CD4-positive, alpha-beta T cell treated with Interleukin-17A for 4 hours (primary cell): ENCODE measurements around the gene JUND.
"Not testable (repeated sequence)": the region's sequence is repeated elsewhere in the genome, so short reads cannot be mapped to it uniquely, and the experiment has no call there.

Source experiments
- DNase-seq: peaks from one replicate; pipeline ENCODE4 v3.0.0-alpha.2; 2020; ENCODE audit warnings: mixed read lengths

The JUND gene

DNA sequence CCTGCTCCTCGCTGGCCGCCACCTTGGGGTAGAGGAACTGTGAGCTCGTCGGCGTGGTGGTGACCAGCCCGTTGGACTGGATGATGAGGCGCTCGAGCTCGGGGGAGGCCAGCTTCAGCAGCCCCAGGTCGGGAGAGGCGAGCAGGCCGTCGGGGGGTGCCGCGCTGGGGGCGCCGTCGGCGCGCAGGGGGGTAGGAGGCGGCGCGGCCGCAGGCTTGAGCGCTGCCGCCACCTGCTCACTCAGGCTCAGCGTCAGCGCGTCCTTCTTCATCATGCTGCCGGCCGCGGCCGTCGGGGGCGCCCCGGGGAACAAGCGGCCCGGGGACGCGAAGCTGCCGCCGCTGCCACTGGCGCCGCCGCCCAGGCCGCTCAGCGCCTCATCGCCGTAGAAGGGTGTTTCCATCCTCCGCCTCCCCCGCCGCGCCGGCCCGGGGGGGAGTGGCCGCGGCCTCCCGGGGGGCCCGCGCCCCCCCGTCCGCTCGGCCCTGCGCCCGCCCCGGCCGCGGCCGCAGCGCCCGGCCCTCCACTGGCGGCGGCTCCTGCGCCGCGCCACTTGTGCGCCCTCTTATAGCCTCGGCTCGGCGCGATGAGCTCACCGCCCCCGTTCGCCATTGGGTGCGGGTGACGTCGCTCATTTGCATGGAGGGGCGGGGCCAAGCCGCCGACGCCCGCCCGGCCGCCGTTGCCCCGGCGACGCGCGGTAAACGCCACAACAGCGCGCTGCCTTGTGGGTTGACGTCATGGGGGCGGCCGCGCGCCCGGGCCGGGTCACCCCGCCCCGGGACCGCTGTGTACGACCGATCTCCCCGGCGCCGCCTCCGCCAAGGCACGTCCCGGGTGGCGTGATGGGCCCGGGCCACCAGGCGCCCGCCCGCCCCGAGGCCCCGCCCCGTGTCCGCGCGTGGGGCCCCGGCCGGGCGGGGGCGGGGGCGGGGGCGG, at the start of gene JUND:
JUND (minus strand) TSS at position 541 of the 939 bp plus-strand sequence; CDS start at position 403, 138 bp downstream.
- peak; percentile 98 for DNase-seq

DNA sequence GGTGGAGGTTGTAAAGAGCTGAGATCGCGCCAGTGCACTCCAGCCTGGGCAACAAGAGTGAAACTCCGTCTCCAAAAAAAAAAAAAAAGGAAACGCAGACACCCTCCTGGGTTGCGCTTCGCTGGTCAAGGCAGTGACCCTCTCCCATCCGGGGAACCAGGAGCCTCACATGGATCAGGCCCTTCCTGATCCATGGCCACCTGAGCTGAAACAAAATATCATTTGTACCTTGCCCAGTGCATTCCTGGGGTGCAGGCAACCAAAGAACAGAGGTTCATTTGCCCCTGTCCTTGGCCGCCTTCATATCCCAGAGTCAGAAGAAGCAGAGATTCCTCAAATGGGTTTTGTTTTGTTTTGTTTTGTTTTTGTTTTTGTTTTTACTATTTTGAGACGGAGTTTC, 49.4 kb upstream of the JUND start:
- no peak for DNase-seq

- no peak for DNase-seq
Measured at GRCh38 chr19:18329035-18329376, 47.6 kb upstream of the JUND start.

DNA sequence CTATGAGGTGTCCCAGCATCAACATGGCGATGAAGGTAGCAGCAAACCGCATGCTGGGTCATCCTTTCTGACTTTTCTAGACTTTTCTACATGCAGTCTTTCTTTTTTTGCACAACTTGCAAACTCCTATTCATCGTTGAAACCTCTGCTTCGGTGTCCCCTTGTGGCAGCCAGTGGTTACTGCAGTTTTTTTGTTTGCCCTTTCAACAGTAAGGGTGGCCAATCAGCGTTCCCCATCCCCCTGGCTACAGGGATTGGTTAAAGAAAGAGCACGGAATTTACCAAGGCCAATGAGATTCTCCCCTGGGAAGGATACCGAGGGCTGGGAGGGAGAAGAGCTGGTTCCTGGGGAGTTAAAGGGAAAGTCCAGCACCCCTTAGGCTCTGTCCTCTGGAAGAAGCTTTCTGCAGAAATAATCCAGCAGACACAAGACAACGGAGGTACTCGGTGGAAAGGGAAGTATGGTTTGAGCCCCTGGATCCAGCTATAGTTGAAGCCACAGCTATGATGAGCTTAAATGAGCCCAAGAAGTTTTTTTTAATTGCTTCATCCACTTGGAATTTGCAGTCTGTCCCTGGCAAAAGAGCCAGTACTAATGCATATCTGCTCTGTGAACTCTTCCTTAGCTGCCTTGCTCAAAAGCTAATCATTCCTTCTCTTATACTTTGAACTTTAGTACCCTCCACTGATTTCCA, 47.1 kb upstream of the JUND start:
- DNase-seq = peak; percentile 89

DNA sequence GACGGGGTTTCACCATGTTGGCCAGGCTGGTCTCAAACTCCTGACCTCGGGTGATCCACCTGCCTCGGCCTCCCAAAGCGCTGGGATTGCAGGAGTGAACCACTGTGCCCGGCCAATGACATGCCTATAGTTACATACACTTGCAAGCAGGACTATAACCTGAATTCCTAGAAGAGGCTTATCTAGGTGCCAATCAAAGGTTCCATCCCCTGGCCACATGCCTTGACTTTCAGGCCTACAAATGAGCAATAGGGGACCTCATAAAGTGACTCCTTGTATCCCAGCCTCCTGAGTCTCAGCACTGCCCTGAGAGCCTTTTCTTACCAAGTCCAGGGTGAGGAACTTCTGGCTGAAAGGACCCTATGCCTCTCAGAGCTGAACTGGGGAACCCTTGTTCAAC, 45.4 kb upstream of the JUND start:
- DNase-seq = no peak

DNA sequence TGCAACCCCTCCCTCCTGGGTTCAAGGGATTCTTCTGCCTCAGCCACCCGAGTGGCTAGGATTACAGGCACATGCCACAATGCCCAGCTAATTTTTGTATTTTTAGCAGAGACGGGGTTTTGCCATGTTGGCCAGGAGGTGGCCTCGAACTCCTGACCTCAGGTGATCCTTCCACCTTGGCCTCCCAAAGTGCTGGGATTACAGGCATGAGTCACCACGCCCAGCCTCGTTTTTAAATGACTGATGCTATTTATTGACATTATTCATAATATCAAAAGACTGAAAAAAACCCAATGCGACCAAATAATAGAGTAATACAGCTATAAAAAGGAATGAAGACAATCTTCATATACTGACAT, 42.9 kb upstream of the JUND start:
- DNase-seq = not testable (repeated sequence)

DNA sequence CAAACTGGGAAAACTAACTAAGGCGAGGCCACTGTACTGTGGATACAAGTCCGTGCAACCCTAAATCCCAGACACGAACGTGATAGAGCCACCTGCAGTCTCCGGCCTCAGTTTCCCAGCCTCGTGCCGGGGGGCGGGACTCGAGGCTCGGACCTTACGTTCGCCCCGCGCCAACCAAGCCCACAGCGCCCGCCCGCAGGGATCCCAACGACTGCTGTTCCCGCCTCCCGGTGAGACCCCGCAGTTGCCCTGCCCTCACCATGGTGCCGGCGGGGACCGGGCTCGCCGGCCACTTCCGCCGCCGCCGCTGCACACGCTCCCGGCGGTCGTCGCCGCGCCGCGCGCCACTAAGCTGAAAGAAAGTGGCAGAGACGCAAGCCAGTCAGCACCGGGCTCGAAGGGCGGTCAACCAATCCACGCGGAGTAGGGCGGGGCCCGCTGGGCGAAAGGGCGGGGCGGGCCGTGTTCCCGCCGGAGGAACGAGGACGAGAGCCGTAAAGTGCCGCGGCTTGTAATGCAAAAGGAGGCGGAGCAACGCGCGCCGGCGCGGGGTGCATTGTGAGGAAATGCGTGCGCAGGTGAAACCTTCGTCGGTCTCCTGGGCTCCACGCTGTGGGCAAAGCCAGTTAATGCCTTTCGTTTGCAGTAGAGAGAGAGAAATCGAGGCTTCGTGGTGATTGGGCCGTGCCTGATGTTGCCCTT, 41.5 kb upstream of the JUND start, which contains the start of gene LSM4:
LSM4 (minus strand) TSS at position 318 of the 702 bp plus-strand sequence; CDS start at position 262, 56 bp downstream.
- DNase-seq = peak; percentile 100

GRCh38 chr19:18322318-18322758, 40.9 kb upstream of the JUND start:
- peak; percentile 42 for DNase-seq

- peak; percentile 47 for DNase-seq
Measured at GRCh38 chr19:18321734-18322102, 40.3 kb upstream of the JUND start.

DNA sequence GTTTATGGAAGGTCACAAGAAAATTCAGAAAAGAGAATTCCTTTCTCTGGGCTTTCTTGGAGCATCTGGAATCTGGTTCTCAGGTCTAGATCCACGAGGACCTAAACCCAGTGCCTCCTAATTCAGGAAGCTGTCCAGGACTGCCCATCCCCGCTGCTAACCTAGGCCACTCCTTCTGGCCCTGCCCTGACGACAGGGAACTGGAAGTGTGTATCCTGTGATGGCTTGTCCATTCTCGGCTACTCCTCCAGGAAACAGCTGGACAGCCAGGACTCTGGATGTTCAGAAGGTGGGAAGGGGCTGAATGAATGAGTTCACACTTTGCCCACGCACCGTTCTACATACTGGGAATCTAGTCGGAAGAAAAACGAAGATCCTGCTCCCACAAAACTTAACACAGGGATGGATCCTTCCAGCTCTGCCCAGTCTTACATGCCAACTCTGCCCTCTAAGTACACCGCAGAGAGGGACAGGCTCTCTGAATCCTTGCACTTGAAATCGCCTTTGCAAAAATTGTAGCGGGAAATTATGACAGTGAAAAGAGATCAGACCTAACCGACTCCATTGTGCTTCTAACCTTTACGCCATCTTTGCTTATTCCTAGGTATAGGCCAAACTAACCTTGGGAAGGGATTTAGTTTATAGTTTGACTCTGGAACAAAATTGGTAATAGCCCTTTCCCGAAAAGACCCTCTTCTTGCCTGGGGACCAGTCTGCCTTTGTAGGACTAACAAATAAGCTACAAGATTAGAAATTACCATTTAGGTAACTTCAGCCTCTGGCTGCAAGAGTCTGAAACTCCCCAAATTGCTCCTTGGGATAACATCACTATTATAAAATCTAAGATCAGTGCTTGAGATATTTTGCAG, 39.7 kb upstream of the JUND start:
- no peak for DNase-seq

DNA sequence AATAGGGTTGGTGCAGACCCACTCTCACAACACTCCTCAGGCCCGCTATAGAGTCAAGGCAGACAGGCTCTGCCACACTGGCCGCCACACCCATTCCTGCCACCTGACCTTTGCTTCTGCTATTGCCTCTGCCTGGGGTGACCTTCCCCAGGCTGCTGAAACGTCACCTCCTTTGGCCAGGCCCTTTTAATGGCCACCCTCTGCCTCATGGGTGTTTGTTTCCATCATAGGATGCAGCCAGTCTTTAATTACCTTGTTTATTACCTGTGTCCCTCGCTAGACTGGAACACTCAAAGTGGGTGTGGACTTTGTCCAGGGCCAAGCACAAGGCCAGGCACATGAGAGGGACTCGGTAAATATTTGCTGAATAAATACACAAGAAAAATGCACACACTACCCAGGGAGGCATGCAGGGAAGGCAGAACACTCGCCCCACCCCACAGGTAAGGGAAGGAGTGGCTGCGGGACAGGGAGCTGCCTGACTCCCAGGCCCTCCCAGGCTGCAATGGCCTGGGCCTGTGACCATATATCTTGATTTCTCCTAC, 38.2 kb upstream of the JUND start:
- no peak for DNase-seq

GRCh38 chr19:18317961-18318800, 36.8 kb upstream of the JUND start:
- peak; percentile 72 for DNase-seq

- DNase-seq = no peak
Measured at GRCh38 chr19:18313398-18313797, 32.0 kb upstream of the JUND start.

- DNase-seq = no peak
Measured at GRCh38 chr19:18312092-18312534, 30.7 kb upstream of the JUND start.

DNA sequence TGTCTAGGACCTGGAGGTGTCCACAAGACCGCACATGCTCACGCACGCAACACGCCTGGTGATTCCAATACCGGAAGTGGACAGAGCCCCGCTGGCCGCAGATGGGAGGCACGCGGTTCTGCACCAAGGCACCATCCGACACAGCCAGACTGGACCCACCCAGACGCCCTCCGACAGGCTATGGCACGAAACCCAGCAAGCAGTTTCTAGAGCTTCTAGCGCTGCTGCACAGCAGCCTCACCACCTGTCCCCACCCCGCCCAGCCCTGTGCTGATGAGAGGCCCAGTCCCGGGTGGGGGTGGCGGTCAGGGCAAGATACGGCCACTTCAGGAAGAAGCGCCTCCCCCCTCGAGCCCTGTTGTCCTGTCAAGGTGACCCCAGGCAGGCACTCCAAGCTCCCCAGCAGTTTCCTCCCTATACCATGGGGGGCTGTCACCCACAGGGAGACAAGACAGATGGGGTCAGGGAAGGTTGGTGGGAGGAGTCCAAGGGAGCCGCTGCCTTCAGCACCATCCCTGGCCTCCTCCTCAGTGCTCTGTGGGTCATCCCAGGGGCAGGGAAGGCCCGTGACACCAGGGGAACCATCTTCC, 30.2 kb upstream of the JUND start:
- DNase-seq = no peak

- DNase-seq = no peak
Measured at GRCh38 chr19:18310966-18311365, 29.5 kb upstream of the JUND start.

- no peak for DNase-seq
Measured at GRCh38 chr19:18310118-18310909, 28.9 kb upstream of the JUND start.

- no peak for DNase-seq
Measured at GRCh38 chr19:18309525-18310064, 28.2 kb upstream of the JUND start.

DNA sequence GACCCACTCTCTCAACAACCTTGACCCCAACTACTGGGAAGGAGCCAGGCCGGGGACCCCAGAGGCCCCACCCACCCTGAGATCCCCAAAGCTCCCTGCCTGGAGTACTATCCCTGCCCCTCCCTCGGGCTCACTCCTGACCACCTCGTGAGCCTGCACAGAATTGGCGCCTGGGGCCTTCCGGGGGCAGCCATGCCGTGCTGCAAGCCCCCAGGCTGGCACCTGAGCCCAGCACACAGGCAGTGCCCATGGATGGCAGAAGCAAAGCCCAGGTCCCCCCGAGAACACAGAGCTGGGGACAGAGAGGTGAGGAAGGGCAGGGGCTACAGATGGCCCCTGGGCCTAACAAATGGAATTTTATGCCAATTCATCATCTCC, 27.5 kb upstream of the JUND start:
- DNase-seq = no peak
